Measurements from ENCODE around the gene MRPS6. TPM values are rescaled to one million over a fixed set of nuclear protein-coding genes. Genes with fewer than 3 reads are reported as not detected.

MRPS6 gene
- total RNA-seq, 2 donors from 2014 or later, result 221 to 282 TPM

DNA sequence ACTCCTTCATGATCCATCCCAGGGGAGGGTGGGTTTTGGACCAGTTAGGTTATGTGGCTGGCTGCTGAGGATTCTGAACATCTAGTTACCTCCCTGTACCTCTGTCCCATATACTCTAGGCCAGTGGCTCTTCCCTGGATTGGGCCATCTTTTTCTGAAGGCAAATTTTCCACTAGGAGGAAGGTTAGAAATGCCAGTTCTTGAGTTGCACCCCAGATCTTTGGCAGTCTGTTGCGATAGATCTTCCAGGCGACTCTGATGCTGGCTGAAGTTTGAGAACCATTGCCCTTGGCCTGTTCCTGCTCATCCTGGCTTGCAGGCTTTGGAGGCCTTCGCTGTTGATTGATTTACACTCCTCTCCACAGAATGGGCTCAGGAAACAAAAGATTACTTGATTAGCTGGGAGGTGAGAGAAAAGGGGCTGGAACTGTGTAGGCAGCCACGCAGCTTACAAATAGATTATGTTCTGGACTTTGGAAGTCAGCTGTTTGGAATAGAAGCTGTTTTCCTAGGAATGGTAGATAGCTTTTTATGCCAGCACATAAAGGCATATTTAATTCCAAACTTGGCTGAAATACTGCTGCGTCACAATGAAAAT is 110.1 kb downstream of the MRPS6 start:
- Histone ChIP-seq H3K9me3 (ENCODE audit: control insufficient read depth, low read length) (peaks cover 3% of the 10 kb centered on the region), H3K9ac (ENCODE audit: extremely low read depth, low read length, poor library complexity, severe bottlenecking) (no peak overlapping the region), H3K36me3 (ENCODE audit: control insufficient read depth, insufficient read depth, low read length) (peaks cover 5% of the 10 kb centered on the region), H3K27ac (ENCODE audit: low read depth, low read length) (no peak overlapping the region), H3K27me3 (ENCODE audit: control insufficient read depth, insufficient read depth, low read length, poor library complexity, severe bottlenecking) (peaks cover 18% of the 10 kb centered on the region), H3K4me3 (ENCODE audit: low read length) (no peak overlapping the region), H3K4me1 (ENCODE audit: control insufficient read depth, insufficient read depth, low read length) (no peaks in the 10 kb centered on the region)
- whole genome bisulfite sequencing, 2 experiments (ENCODE audit: insufficient coverage in 1 of 2, insufficient read length in 1 of 2), result 92 to 96% methylated on average over 4 to 5 of the region's 5 CpGs
- Mint-ChIP-seq H3K4me1 (peaks cover 42% of the 10 kb centered on the region), H3K27me3 (ENCODE audit: insufficient read depth) (peaks cover 27% of the 10 kb centered on the region), H3K27ac (no peak overlapping the region), H3K36me3 (ENCODE audit: low read depth) (peaks cover 19% of the 10 kb centered on the region), H3K9me3 (no peaks in the 10 kb centered on the region), H3K4me3 (no peak overlapping the region)
- TF ChIP-seq, protein P1, sequence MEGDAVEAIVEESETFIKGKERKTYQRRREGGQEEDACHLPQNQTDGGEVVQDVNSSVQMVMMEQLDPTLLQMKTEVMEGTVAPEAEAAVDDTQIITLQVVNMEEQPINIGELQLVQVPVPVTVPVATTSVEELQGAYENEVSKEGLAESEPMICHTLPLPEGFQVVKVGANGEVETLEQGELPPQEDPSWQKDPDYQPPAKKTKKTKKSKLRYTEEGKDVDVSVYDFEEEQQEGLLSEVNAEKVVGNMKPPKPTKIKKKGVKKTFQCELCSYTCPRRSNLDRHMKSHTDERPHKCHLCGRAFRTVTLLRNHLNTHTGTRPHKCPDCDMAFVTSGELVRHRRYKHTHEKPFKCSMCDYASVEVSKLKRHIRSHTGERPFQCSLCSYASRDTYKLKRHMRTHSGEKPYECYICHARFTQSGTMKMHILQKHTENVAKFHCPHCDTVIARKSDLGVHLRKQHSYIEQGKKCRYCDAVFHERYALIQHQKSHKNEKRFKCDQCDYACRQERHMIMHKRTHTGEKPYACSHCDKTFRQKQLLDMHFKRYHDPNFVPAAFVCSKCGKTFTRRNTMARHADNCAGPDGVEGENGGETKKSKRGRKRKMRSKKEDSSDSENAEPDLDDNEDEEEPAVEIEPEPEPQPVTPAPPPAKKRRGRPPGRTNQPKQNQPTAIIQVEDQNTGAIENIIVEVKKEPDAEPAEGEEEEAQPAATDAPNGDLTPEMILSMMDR (conservative IDR thresholded peaks at IDR 0.05), result no peak
- no peak for DNase-seq

DNA sequence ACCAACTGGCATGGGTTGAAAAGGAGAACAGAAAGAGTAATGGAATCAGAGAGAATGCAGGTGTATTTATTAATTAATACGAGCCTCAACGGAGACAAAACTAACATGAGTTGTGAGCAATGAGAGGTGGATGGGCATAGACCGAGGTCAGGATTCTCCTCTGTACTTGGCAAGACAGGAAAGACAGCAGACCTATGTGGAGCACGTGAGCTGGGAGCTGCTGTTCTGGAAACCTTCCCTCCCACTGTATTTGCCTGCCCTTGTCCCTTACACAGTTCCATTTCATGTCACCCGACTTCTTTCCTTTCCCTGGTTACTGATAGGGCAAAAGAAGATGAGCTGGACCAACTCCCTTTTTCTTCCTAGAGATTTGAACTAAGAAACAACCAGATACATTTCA is 110.9 kb downstream of the MRPS6 start:
- Histone ChIP-seq H3K27ac (ENCODE audit: low read depth, low read length) (no peak overlapping the region), H3K4me3 (ENCODE audit: low read length) (no peak overlapping the region), H3K36me3 (ENCODE audit: control insufficient read depth, insufficient read depth, low read length) (peaks cover 5% of the 10 kb centered on the region), H3K9me3 (ENCODE audit: control insufficient read depth, low read length) (peaks cover 10% of the 10 kb centered on the region), H3K27me3 (ENCODE audit: control insufficient read depth, insufficient read depth, low read length, poor library complexity, severe bottlenecking) (peaks cover 20% of the 10 kb centered on the region), H3K9ac (ENCODE audit: extremely low read depth, low read length, poor library complexity, severe bottlenecking) (no peak overlapping the region), H3K4me1 (ENCODE audit: control insufficient read depth, insufficient read depth, low read length) (no peaks in the 10 kb centered on the region)
- 89 to 96% methylated on average over 5 of the region's 5 CpGs for WGBS, 2 experiments (ENCODE audit: insufficient coverage in 1 of 2, insufficient read length in 1 of 2)
- Mint-ChIP-seq H3K27ac (no peak overlapping the region), H3K4me1 (peaks cover 43% of the 10 kb centered on the region), H3K9me3 (no peaks in the 10 kb centered on the region), H3K4me3 (no peak overlapping the region), H3K36me3 (ENCODE audit: low read depth) (peaks cover 27% of the 10 kb centered on the region), H3K27me3 (ENCODE audit: insufficient read depth) (peaks cover 32% of the 10 kb centered on the region)
- TF ChIP-seq, protein P1 (conservative IDR thresholded peaks at IDR 0.05), result no peak
- no peak for DNase-seq

DNA sequence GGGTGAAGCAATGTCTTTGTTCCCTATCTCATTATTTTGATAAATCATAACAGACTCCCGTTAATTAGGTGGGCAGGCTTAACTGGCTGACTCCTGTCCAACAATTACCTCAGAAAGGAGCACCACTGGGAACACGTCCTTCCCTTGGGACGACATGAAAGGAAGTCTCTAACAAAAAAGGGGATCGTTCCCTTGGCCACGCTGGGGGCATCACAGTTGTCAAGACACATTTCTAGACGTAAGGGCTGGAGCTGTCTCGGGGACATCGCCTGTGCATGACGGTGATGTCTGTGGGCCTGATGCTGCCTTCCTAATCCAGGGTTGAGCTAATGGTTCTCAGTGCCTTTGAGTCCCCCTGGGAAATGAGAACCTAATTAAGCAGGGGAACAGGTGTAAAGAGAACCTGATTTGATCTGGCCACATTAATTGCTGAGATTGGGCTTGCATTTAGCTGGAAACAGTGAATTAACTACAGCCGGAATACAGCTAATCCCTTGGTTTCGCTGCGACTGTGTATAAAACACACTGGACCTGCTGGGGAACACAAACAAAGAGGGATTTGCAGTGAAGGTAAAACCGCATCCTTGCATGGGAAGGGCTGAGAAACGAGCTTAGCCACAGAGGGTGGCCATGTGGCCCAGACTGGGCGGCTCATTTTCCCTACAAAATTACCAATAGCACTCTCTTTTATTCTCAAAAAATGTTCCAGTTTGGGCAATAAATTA is 111.8 kb downstream of the MRPS6 start:
- peaks cover 46% of the 10 kb centered on the region for H3K4me1 Mint-ChIP-seq

More for the DNA sequence above, 111.8 kb downstream of the MRPS6 start:
- Histone ChIP-seq H3K36me3 (ENCODE audit: control insufficient read depth, insufficient read depth, low read length) (peaks cover 5% of the 10 kb centered on the region), H3K4me1 (ENCODE audit: control insufficient read depth, insufficient read depth, low read length) (no peaks in the 10 kb centered on the region), H3K27me3 (ENCODE audit: control insufficient read depth, insufficient read depth, low read length, poor library complexity, severe bottlenecking) (peaks cover 20% of the 10 kb centered on the region), H3K4me3 (ENCODE audit: low read length) (no peak overlapping the region), H3K27ac (ENCODE audit: low read depth, low read length) (peak overlapping the region; percentile 15), H3K9me3 (ENCODE audit: control insufficient read depth, low read length) (peaks cover 10% of the 10 kb centered on the region), H3K9ac (ENCODE audit: extremely low read depth, low read length, poor library complexity, severe bottlenecking) (no peak overlapping the region)
- peaks cover 38% of the 10 kb centered on the region for H3K27me3 Mint-ChIP-seq (ENCODE audit: insufficient read depth)
- H3K27ac Mint-ChIP-seq, result no peak overlapping the region
- DNase-seq, result no peak
- H3K4me3 Mint-ChIP-seq, result no peak overlapping the region
- WGBS, 2 experiments (ENCODE audit: insufficient coverage in 1 of 2, insufficient read length in 1 of 2), result 90 to 91% methylated on average over 13 to 15 of the region's 15 CpGs
- H3K9me3 Mint-ChIP-seq, result no peaks in the 10 kb centered on the region
- TF ChIP-seq, protein P1 (conservative IDR thresholded peaks at IDR 0.05), result no peak
- H3K36me3 Mint-ChIP-seq (ENCODE audit: low read depth), result peaks cover 28% of the 10 kb centered on the region
